SK-N-SH treated with all-trans-retinoic acid at 6 μM for 48 hours (cell line): ENCODE results near the gene NAALADL2.

Experiments used
- ARNTL ChIP-seq: fragments of 450-650 bp; formaldehyde crosslinking; IDR thresholded peaks from 2 replicates; pipeline ENCODE4 v1.5.0; 2020; ENCODE audit warnings: low read depth, mild to moderate bottlenecking, moderate library complexity, borderline replicate concordance
- CSDC2 ChIP-seq: fragments of 250-450 bp; sonication (Bioruptor Pico); IDR thresholded peaks from 2 replicates; pipeline ENCODE4 v1.5.0; 2020; ENCODE audit warnings: mild to moderate bottlenecking, moderate library complexity
- GLIS3 ChIP-seq: fragments of 250-450 bp; sonication (Bioruptor Pico); IDR thresholded peaks from 2 replicates; pipeline ENCODE4 v1.5.0; 2020; ENCODE audit warnings: mild to moderate bottlenecking, moderate library complexity
- ISL1 ChIP-seq: fragments of 250-450 bp; sonication (Bioruptor Pico); IDR thresholded peaks from 2 replicates; pipeline ENCODE4 v2.1.2; 2022; ENCODE audit warnings: mild to moderate bottlenecking, moderate library complexity
- TCF4 ChIP-seq: fragments of 250-450 bp; sonication (Bioruptor Pico); IDR thresholded peaks from 2 replicates; pipeline ENCODE4 v1.8.0; 2021; ENCODE audit warnings: mild to moderate bottlenecking, moderate library complexity, borderline replicate concordance
- ZFP3 ChIP-seq: fragments of 250-450 bp; sonication (Bioruptor Pico); IDR thresholded peaks from 2 replicates; pipeline ENCODE4 v1.5.0; 2020; ENCODE audit warnings: mild to moderate bottlenecking, moderate library complexity
- TF ChIP-seq, protein P1 (sequence below): fragments of 250-450 bp; sonication (Bioruptor Pico); IDR thresholded peaks from 2 replicates; pipeline ENCODE4 v1.5.0; 2020; ENCODE audit warnings: mild to moderate bottlenecking, moderate library complexity
- TF ChIP-seq, protein P2 (sequence below): fragments of 250-450 bp; sonication (Bioruptor Pico); IDR thresholded peaks from 2 replicates; pipeline ENCODE4 v1.8.0; 2020; ENCODE audit warnings: mild to moderate bottlenecking, moderate library complexity, borderline replicate concordance

DNA sequence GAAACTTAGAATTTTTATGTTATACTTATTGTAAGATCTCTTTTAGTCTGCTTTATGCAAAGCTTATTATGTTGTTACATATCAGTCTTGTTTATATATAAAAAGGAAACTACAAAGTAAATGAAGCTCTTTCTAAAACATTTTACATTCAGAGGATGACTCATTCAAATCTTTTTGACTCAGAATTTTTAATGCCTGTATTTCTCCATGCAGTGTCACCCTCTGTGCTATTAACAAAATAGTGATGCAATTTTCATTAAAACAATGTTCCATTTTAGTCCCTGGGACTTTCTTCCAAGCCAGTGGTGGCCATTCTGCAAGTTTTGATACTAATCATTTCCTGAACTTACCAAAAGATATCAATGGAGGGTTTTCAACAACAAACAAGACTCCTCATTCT, 216.1 kb downstream of the NAALADL2 start:
- TF ChIP-seq CSDC2 (CRISPR knock-in tag), result no peak
- TF ChIP-seq ISL1 (CRISPR knock-in tag), result no peak
- no peak for TF ChIP-seq GLIS3 (CRISPR knock-in tag)
- no peak for TF ChIP-seq ZFP3
- TF ChIP-seq, protein P1, sequence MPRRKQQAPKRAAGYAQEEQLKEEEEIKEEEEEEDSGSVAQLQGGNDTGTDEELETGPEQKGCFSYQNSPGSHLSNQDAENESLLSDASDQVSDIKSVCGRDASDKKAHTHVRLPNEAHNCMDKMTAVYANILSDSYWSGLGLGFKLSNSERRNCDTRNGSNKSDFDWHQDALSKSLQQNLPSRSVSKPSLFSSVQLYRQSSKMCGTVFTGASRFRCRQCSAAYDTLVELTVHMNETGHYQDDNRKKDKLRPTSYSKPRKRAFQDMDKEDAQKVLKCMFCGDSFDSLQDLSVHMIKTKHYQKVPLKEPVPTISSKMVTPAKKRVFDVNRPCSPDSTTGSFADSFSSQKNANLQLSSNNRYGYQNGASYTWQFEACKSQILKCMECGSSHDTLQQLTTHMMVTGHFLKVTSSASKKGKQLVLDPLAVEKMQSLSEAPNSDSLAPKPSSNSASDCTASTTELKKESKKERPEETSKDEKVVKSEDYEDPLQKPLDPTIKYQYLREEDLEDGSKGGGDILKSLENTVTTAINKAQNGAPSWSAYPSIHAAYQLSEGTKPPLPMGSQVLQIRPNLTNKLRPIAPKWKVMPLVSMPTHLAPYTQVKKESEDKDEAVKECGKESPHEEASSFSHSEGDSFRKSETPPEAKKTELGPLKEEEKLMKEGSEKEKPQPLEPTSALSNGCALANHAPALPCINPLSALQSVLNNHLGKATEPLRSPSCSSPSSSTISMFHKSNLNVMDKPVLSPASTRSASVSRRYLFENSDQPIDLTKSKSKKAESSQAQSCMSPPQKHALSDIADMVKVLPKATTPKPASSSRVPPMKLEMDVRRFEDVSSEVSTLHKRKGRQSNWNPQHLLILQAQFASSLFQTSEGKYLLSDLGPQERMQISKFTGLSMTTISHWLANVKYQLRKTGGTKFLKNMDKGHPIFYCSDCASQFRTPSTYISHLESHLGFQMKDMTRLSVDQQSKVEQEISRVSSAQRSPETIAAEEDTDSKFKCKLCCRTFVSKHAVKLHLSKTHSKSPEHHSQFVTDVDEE, result no peak
- TF ChIP-seq, protein P2, sequence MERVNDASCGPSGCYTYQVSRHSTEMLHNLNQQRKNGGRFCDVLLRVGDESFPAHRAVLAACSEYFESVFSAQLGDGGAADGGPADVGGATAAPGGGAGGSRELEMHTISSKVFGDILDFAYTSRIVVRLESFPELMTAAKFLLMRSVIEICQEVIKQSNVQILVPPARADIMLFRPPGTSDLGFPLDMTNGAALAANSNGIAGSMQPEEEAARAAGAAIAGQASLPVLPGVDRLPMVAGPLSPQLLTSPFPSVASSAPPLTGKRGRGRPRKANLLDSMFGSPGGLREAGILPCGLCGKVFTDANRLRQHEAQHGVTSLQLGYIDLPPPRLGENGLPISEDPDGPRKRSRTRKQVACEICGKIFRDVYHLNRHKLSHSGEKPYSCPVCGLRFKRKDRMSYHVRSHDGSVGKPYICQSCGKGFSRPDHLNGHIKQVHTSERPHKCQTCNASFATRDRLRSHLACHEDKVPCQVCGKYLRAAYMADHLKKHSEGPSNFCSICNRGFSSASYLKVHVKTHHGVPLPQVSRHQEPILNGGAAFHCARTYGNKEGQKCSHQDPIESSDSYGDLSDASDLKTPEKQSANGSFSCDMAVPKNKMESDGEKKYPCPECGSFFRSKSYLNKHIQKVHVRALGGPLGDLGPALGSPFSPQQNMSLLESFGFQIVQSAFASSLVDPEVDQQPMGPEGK (CRISPR knock-in tag), result no peak
- no peak for TF ChIP-seq TCF4 (CRISPR knock-in tag)
- TF ChIP-seq ARNTL, result no peak
